DND-41 (cell line): Measurements from ENCODE around the gene CD81.

ENCODE experiments used
- EZH2 ChIP-seq: IDR thresholded peaks from 3 replicates; pipeline ENCODE4 v1.6.1; 2012; ENCODE audit warnings: borderline replicate concordance, low read depth, mild to moderate bottlenecking, moderate library complexity, low read length, inconsistent platforms; ENCODE audit not compliant: severe bottlenecking
- TF ChIP-seq, protein P1 (sequence below): IDR thresholded peaks from 2 replicates; pipeline ENCODE4 v1.5.1; 2012; ENCODE audit warnings: borderline replicate concordance, low read length, moderate library complexity, mild to moderate bottlenecking; ENCODE audit not compliant: poor library complexity, severe bottlenecking; ENCODE audit errors: extremely low read depth

DNA sequence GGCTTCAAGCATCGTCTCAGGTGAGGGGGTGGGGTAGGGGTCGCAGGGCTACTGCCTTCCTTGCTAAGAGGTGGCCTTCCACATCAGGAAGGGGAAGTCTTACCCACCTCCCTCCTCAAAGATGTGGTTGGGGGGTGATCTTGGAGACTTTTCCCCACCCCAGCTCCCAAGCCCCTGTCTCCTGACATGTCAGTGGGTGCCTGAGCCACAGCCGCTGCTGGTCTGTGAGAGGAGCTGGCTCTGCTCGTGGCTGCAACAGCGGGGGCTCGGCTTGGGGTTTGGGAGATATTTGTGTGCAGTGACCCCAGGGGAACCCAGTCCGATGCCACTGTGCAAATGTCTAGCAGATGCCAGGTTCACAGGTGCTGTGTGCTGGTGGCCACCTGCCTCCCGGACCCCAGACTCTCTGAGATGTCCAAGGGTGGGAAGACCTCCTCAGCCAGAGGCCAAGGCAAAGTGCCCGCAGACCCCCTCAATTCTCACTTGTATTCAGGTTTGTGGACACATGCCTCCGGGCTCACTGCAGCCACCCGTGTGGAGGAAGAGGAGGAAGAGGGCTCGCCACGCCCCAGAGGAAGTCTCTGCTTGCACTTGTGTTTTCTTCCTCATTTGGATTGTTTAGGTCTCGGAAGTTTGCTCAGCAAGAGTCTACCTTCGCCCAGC lies 69.6 kb downstream of the CD81 start:
- TF ChIP-seq, protein P1, sequence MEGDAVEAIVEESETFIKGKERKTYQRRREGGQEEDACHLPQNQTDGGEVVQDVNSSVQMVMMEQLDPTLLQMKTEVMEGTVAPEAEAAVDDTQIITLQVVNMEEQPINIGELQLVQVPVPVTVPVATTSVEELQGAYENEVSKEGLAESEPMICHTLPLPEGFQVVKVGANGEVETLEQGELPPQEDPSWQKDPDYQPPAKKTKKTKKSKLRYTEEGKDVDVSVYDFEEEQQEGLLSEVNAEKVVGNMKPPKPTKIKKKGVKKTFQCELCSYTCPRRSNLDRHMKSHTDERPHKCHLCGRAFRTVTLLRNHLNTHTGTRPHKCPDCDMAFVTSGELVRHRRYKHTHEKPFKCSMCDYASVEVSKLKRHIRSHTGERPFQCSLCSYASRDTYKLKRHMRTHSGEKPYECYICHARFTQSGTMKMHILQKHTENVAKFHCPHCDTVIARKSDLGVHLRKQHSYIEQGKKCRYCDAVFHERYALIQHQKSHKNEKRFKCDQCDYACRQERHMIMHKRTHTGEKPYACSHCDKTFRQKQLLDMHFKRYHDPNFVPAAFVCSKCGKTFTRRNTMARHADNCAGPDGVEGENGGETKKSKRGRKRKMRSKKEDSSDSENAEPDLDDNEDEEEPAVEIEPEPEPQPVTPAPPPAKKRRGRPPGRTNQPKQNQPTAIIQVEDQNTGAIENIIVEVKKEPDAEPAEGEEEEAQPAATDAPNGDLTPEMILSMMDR = no peak
- no peak for TF ChIP-seq EZH2
